ENCODE results near the gene VCPKMT.

- TF ChIP-seq CTCF (optimal IDR thresholded peaks at IDR 0.05 in 1 of 3, IDR thresholded peaks at IDR 0.05 in 1 of 3, conservative IDR thresholded peaks at IDR 0.05 in 1 of 3; ENCODE audit: extremely low read depth in 1 of 3, insufficient read depth in 2 of 3, low read length in 3 of 3) (no peak), EZH2 (IDR thresholded peaks at IDR 0.05; ENCODE audit: low read length) (no peak)
Measured at GRCh38 chr14:50127802-50128201, 11.4 kb upstream of the VCPKMT start.
